Loucy (cell line): ENCODE measurements around the gene HEATR5A.
"Not testable (repeated sequence)": the region's sequence is repeated elsewhere in the genome, so short reads cannot be mapped to it uniquely, and the experiment has no call there.

Experiments used
- H2AFZ ChIP-seq: fragments of 200-600 bp; sonication (generic); 2 replicates; pipeline ENCODE4 v1.6.0; 2016; ENCODE audit warnings: antibody characterized with exemption, mild to moderate bottlenecking, low read length, moderate library complexity
- H3F3A ChIP-seq: fragments of 200-600 bp; 2 replicates; pipeline ENCODE4 v1.6.0; 2016; ENCODE audit warnings: antibody characterized with exemption, low read depth, mild to moderate bottlenecking
- H3K27me3 ChIP-seq: fragments of 200-600 bp; sonication (generic); 2 replicates; pipeline ENCODE4 v1.6.1; 2014; ENCODE audit warnings: low read length, mild to moderate bottlenecking; ENCODE audit not compliant: insufficient read depth, poor library complexity, severe bottlenecking
- H3K36me3 ChIP-seq: fragments of 200-600 bp; sonication (generic); 2 replicates; pipeline ENCODE4 v1.6.1; 2016; ENCODE audit warnings: low read length; ENCODE audit not compliant: insufficient read depth
- H3K4me1 ChIP-seq: fragments of 200-600 bp; sonication (generic); 2 replicates; pipeline ENCODE4 v1.5.1; 2014; ENCODE audit warnings: low read length, mild to moderate bottlenecking; ENCODE audit not compliant: insufficient read depth, poor library complexity, severe bottlenecking
- H3K4me2 ChIP-seq: fragments of 200-600 bp; sonication (generic); 2 replicates; pipeline ENCODE4 v1.6.0; 2014; ENCODE audit warnings: antibody characterized with exemption, low read length, low read depth, mild to moderate bottlenecking; ENCODE audit not compliant: poor library complexity, severe bottlenecking
- H3K4me3 ChIP-seq: fragments of 200-600 bp; sonication (generic); 2 replicates; pipeline ENCODE4 v1.5.1; 2014; ENCODE audit warnings: low read length, mild to moderate bottlenecking, mixed read lengths; ENCODE audit not compliant: poor library complexity, severe bottlenecking
- H3K79me2 ChIP-seq: fragments of 200-600 bp; sonication (generic); 2 replicates; pipeline ENCODE4 v1.6.1; 2014; ENCODE audit warnings: low read length; ENCODE audit not compliant: insufficient read depth
- H3K9ac ChIP-seq: fragments of 200-600 bp; sonication (generic); 2 replicates; pipeline ENCODE4 v1.6.0; 2014; ENCODE audit warnings: mild to moderate bottlenecking, low read depth, low read length, moderate library complexity; ENCODE audit not compliant: poor library complexity, severe bottlenecking
- H3K9me2 ChIP-seq: fragments of 200-600 bp; sonication (generic); replicated peaks from 2 replicates; pipeline ENCODE4 v1.6.1; 2016; ENCODE audit warnings: low read depth, low read length, mixed read lengths
- H3K9me3 ChIP-seq: fragments of 200-600 bp; sonication (generic); 2 replicates; pipeline ENCODE4 v1.6.1; 2014; ENCODE audit warnings: mild to moderate bottlenecking, antibody characterized with exemption, low read length, low read depth; ENCODE audit not compliant: insufficient read depth
- H4K20me1 ChIP-seq: fragments of 200-600 bp; sonication (generic); 2 replicates; pipeline ENCODE4 v1.6.0; 2014; ENCODE audit warnings: antibody characterized with exemption, low read length, mild to moderate bottlenecking; ENCODE audit not compliant: insufficient read depth, poor library complexity, severe bottlenecking
- CTCF ChIP-seq: fragments of 200-600 bp; sonication (generic); conservative IDR thresholded peaks from 2 replicates; pipeline ENCODE4 v1.5.1; 2014; ENCODE audit warnings: mild to moderate bottlenecking, antibody characterized with exemption, low read length
- EZH2phosphoT487 ChIP-seq: fragments of 200-600 bp; IDR thresholded peaks from 2 replicates; pipeline ENCODE4 v1.6.1; 2018; ENCODE audit warnings: antibody characterized with exemption, mild to moderate bottlenecking, moderate library complexity, borderline replicate concordance

Gene HEATR5A

GRCh38 chr14:31439561-31439960 lies 19.2 kb upstream of the HEATR5A start:
- Histone ChIP-seq H3K9ac (no peak overlapping the region), H3K4me3 (no peak overlapping the region), H4K20me1 (no peaks in the 10 kb centered on the region), H2AFZ (no peak overlapping the region), H3K27me3 (no peaks in the 10 kb centered on the region), H3F3A (no peaks in the 10 kb centered on the region), H3K9me2 (no peaks in the 10 kb centered on the region), H3K4me2 (no peak overlapping the region), H3K9me3 (no peaks in the 10 kb centered on the region), H3K4me1 (no peaks in the 10 kb centered on the region), H3K36me3 (no peaks in the 10 kb centered on the region), H3K79me2 (no peaks in the 10 kb centered on the region)
- TF ChIP-seq CTCF (no peak), EZH2phosphoT487 (no peak)

- H3K4me2 ChIP-seq, H3K4me1 ChIP-seq, H3F3A ChIP-seq, H2AFZ ChIP-seq, H4K20me1 ChIP-seq, H3K27me3 ChIP-seq, H3K9me3 ChIP-seq, H3K4me3 ChIP-seq, H3K36me3 ChIP-seq, H3K9me2 ChIP-seq, H3K79me2 ChIP-seq, H3K9ac ChIP-seq: not testable (repeated sequence)
Observed at GRCh38 chr14:31437045-31437691, 16.8 kb upstream of the HEATR5A start.

GRCh38 chr14:31435276-31435675 lies 14.9 kb upstream of the HEATR5A start:
- Histone ChIP-seq H3F3A (no peaks in the 10 kb centered on the region), H3K9ac (no peak overlapping the region), H3K4me2 (no peak overlapping the region), H3K4me3 (no peak overlapping the region), H3K4me1 (no peaks in the 10 kb centered on the region), H3K9me2 (no peaks in the 10 kb centered on the region), H4K20me1 (no peaks in the 10 kb centered on the region), H3K9me3 (no peaks in the 10 kb centered on the region; the same call in 1 of the 2 replicates), H2AFZ (no peak overlapping the region), H3K27me3 (no peaks in the 10 kb centered on the region), H3K79me2 (no peaks in the 10 kb centered on the region), H3K36me3 (no peaks in the 10 kb centered on the region)
- TF ChIP-seq EZH2phosphoT487: no peak
- TF ChIP-seq CTCF: no peak

- Histone ChIP-seq H4K20me1 (no peaks in the 10 kb centered on the region), H3K36me3 (no peaks in the 10 kb centered on the region), H3K9ac (no peak overlapping the region), H2AFZ (no peak overlapping the region), H3K4me1 (peaks cover 6% of the 10 kb centered on the region), H3F3A (no peaks in the 10 kb centered on the region), H3K9me2 (no peaks in the 10 kb centered on the region), H3K27me3 (no peaks in the 10 kb centered on the region), H3K79me2 (no peaks in the 10 kb centered on the region), H3K4me2 (no peak overlapping the region), H3K4me3 (no peak overlapping the region), H3K9me3 (no peaks in the 10 kb centered on the region; the same call in 1 of the 2 replicates)
- no peak for TF ChIP-seq CTCF
Observed at GRCh38 chr14:31430634-31431264, 10.4 kb upstream of the HEATR5A start.
